H9 (cell line): ENCODE data around the gene VCAN. TPM values are rescaled to one million over a fixed set of nuclear protein-coding genes. Genes with fewer than 3 reads are reported as not detected.

Experiments used
- DNase-seq: peaks from one replicate; pipeline ENCODE4 v3.0.0-alpha.2; 2017
- H2AFZ ChIP-seq: one replicate; pipeline ENCODE4 v1.6.1; 2013; ENCODE audit warnings: mild to moderate bottlenecking, low read length, control low read depth, moderate library complexity
- H2AK5ac ChIP-seq: 2 replicates; pipeline ENCODE4 v1.6.1; 2013; ENCODE audit warnings: low read length, control low read depth, mixed read lengths; ENCODE audit not compliant: insufficient read length
- H2BK120ac ChIP-seq: one replicate; pipeline ENCODE4 v1.6.1; 2013; ENCODE audit warnings: low read depth, mild to moderate bottlenecking, low read length, control low read depth, inconsistent platforms; ENCODE audit not compliant: poor library complexity, severe bottlenecking
- H2BK12ac ChIP-seq: 2 replicates; pipeline ENCODE4 v1.6.1; 2013; ENCODE audit warnings: low read length, control low read depth, mixed read lengths, low read depth; ENCODE audit not compliant: insufficient read length
- H2BK15ac ChIP-seq: 2 replicates; pipeline ENCODE4 v1.6.1; 2013; ENCODE audit warnings: low read depth, low read length, control low read depth
- H2BK20ac ChIP-seq: one replicate; pipeline ENCODE4 v1.6.1; 2013; ENCODE audit warnings: low read depth, mild to moderate bottlenecking, low read length, control low read depth, inconsistent platforms; ENCODE audit not compliant: poor library complexity, severe bottlenecking
- H2BK5ac ChIP-seq: 2 replicates; pipeline ENCODE4 v1.6.1; 2013; ENCODE audit warnings: low read length, control low read depth, mixed read lengths; ENCODE audit not compliant: insufficient read length
- H3K14ac ChIP-seq: 2 replicates; pipeline ENCODE4 v1.6.1; 2013; ENCODE audit warnings: low read length, control low read depth; ENCODE audit not compliant: insufficient read depth
- H3K18ac ChIP-seq: 2 replicates; pipeline ENCODE4 v1.6.1; 2013; ENCODE audit warnings: low read depth, mild to moderate bottlenecking, mixed read lengths, low read length, control low read depth; ENCODE audit not compliant: insufficient read length
- H3K23ac ChIP-seq: 2 replicates; pipeline ENCODE4 v1.6.1; 2013; ENCODE audit warnings: low read length, control low read depth, mixed read lengths, low read depth; ENCODE audit not compliant: insufficient read length
- H3K23me2 ChIP-seq: 2 replicates; pipeline ENCODE4 v1.6.1; 2013; ENCODE audit warnings: low read depth, mild to moderate bottlenecking, mixed read lengths, low read length, control low read depth; ENCODE audit not compliant: insufficient read length, poor library complexity, severe bottlenecking
- H3K27ac ChIP-seq: 2 replicates; pipeline ENCODE4 v1.5.1; 2013; ENCODE audit warnings: low read length, control low read depth, mixed read lengths, low read depth; ENCODE audit not compliant: insufficient read length
- H3K27me3 ChIP-seq: 2 replicates; pipeline ENCODE4 v1.6.1; 2013; ENCODE audit warnings: low read length, control low read depth, inconsistent platforms; ENCODE audit not compliant: insufficient read depth
- H3K4ac ChIP-seq: 2 replicates; pipeline ENCODE4 v1.6.1; 2013; ENCODE audit warnings: low read depth, mild to moderate bottlenecking, control low read depth, inconsistent platforms, low read length, moderate library complexity
- H3K4me1 ChIP-seq: 2 replicates; pipeline ENCODE4 v1.6.1; 2013; ENCODE audit warnings: low read length, control low read depth, inconsistent platforms; ENCODE audit not compliant: insufficient read depth
- H3K4me2 ChIP-seq: 2 replicates; pipeline ENCODE4 v1.6.1; 2013; ENCODE audit warnings: low read length, control low read depth, mixed read lengths; ENCODE audit not compliant: insufficient read length, insufficient read depth
- H3K56ac ChIP-seq: 2 replicates; pipeline ENCODE4 v1.6.1; 2013; ENCODE audit warnings: low read depth, mild to moderate bottlenecking, mixed read lengths, low read length, control low read depth; ENCODE audit not compliant: insufficient read length
- H3K79me1 ChIP-seq: 2 replicates; pipeline ENCODE4 v1.6.1; 2013; ENCODE audit warnings: low read depth, mild to moderate bottlenecking, moderate library complexity, low read length, control low read depth, inconsistent platforms; ENCODE audit not compliant: insufficient read depth, poor library complexity, severe bottlenecking
- H3K79me2 ChIP-seq: 2 replicates; pipeline ENCODE4 v1.6.1; 2013; ENCODE audit warnings: low read length, control low read depth, inconsistent platforms; ENCODE audit not compliant: insufficient read depth
- H3K9ac ChIP-seq: 2 replicates; pipeline ENCODE4 v1.6.1; 2013; ENCODE audit warnings: low read length, control low read depth, mixed read lengths; ENCODE audit not compliant: insufficient read length; ENCODE audit errors: extremely low read depth
- H3K9me3 ChIP-seq: one replicate; pipeline ENCODE4 v1.6.1; 2013; ENCODE audit warnings: low read depth, low read length, inconsistent platforms; ENCODE audit not compliant: control insufficient read depth
- H3T11ph ChIP-seq: one replicate; pipeline ENCODE4 v1.6.1; 2013; ENCODE audit warnings: mild to moderate bottlenecking, low read length, control low read depth, inconsistent platforms
- H4K20me1 ChIP-seq: one replicate; pipeline ENCODE4 v1.6.1; 2013; ENCODE audit not compliant: control insufficient read depth, insufficient read length, insufficient read depth
- H4K5ac ChIP-seq: 2 replicates; pipeline ENCODE4 v1.6.1; 2013; ENCODE audit warnings: low read depth, mild to moderate bottlenecking, mixed read lengths, low read length, control low read depth; ENCODE audit not compliant: insufficient read length
- H4K8ac ChIP-seq: replicated peaks from 2 replicates; pipeline ENCODE4 v1.6.1; 2013; ENCODE audit warnings: low read length, control low read depth, mixed read lengths, low read depth; ENCODE audit not compliant: insufficient read length
- H4K91ac ChIP-seq: 2 replicates; pipeline ENCODE4 v1.6.1; 2013; ENCODE audit warnings: low read depth, mild to moderate bottlenecking, moderate library complexity, mixed read lengths, low read length, control low read depth; ENCODE audit not compliant: insufficient read length
- H3K27ac Mint-ChIP-seq, 3 experiments: 2 replicates in 2 of 3; 3 replicates in 1 of 3; pipeline ENCODE4 v1.8.0; 2020 to 2021; ENCODE audit warnings: mixed read lengths in 3 of 3, mild to moderate bottlenecking in 1 of 3, moderate library complexity in 1 of 3
- H3K27me3 Mint-ChIP-seq: 2 replicates; pipeline ENCODE4 v1.8.0; 2021; ENCODE audit warnings: low read depth, mild to moderate bottlenecking, moderate library complexity, mixed read lengths
- H3K36me3 Mint-ChIP-seq, 3 experiments: 2 replicates in 2 of 3; 3 replicates in 1 of 3; pipeline ENCODE4 v1.8.0; 2020 to 2021; ENCODE audit warnings: low read depth in 3 of 3, mixed read lengths in 3 of 3; ENCODE audit not compliant: insufficient read depth in 1 of 3
- H3K4me1 Mint-ChIP-seq, 2 experiments: 2 replicates each; pipeline ENCODE4 v1.8.0; 2020; ENCODE audit warnings: mixed read lengths in 2 of 2
- H3K4me3 Mint-ChIP-seq, 2 experiments: 2 replicates in 1 of 2; 3 replicates in 1 of 2; pipeline ENCODE4 v1.8.0; 2020 to 2021; ENCODE audit warnings: mild to moderate bottlenecking in 2 of 2, mixed read lengths in 2 of 2, moderate library complexity in 1 of 2
- H3K9me3 Mint-ChIP-seq, 2 experiments: 2 replicates in 1 of 2; 3 replicates in 1 of 2; pipeline ENCODE4 v1.8.0; 2020; ENCODE audit warnings: mild to moderate bottlenecking in 2 of 2, mixed read lengths in 2 of 2, moderate library complexity in 1 of 2
- WGBS: extraction: QIAGEN DNeasy Blood & Tissue Kit; methylation state at CpG from one replicate; pipeline ENCODE4 v1.1.7; 2013; ENCODE audit warnings: missing lambda C conversion rate, low lambda C conversion rate, mixed read lengths; ENCODE audit not compliant: insufficient read length; ENCODE audit errors: extremely low coverage; 5-methylcytosine and 5-hydroxymethylcytosine counted together
- total RNA-seq: library from RNA; stranded (reverse); gene quantifications from 2 replicates; pipeline ENCODE4 v1.2.1, GENCODE V29; 2021
- TF ChIP-seq, protein P1 (sequence below): fragments of 200-600 bp; sonication (generic); conservative IDR thresholded peaks from 3 replicates; pipeline ENCODE4 v1.8.0; 2021; ENCODE audit warnings: antibody characterized with exemption, mild to moderate bottlenecking

VCAN gene
- total RNA-seq, 1 experiment from 2014 or later: 278 TPM

GRCh38 chr5:83586874-83587776, 115.6 kb downstream of the VCAN start:
- no peak overlapping the region for H3T11ph ChIP-seq
- H2BK120ac ChIP-seq: no peak overlapping the region
- no peaks in the 10 kb centered on the region for H3K79me1 ChIP-seq
- TF ChIP-seq, protein P1, sequence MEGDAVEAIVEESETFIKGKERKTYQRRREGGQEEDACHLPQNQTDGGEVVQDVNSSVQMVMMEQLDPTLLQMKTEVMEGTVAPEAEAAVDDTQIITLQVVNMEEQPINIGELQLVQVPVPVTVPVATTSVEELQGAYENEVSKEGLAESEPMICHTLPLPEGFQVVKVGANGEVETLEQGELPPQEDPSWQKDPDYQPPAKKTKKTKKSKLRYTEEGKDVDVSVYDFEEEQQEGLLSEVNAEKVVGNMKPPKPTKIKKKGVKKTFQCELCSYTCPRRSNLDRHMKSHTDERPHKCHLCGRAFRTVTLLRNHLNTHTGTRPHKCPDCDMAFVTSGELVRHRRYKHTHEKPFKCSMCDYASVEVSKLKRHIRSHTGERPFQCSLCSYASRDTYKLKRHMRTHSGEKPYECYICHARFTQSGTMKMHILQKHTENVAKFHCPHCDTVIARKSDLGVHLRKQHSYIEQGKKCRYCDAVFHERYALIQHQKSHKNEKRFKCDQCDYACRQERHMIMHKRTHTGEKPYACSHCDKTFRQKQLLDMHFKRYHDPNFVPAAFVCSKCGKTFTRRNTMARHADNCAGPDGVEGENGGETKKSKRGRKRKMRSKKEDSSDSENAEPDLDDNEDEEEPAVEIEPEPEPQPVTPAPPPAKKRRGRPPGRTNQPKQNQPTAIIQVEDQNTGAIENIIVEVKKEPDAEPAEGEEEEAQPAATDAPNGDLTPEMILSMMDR: no peak
- H3K9me3 ChIP-seq: no peaks in the 10 kb centered on the region
- H2BK12ac ChIP-seq: no peak overlapping the region
- no peak overlapping the region for H4K8ac ChIP-seq
- DNase-seq: no peak
- no peaks in the 10 kb centered on the region for H4K20me1 ChIP-seq
- no peak overlapping the region for H3K56ac ChIP-seq
- H3K79me2 ChIP-seq: no peaks in the 10 kb centered on the region
- no peak overlapping the region for H3K9ac ChIP-seq
- H3K18ac ChIP-seq: no peak overlapping the region
- no peak overlapping the region for H4K91ac ChIP-seq
- H3K4me2 ChIP-seq: no peak overlapping the region
- H3K23ac ChIP-seq: no peak overlapping the region
- no peak overlapping the region for H2BK20ac ChIP-seq
- no peak overlapping the region for H2BK15ac ChIP-seq
- H3K27ac ChIP-seq: no peak overlapping the region
- no peak overlapping the region for H2AFZ ChIP-seq
- H3K4me1 Mint-ChIP-seq: no peaks in the 10 kb centered on the region
- H3K27me3 Mint-ChIP-seq: no peaks in the 10 kb centered on the region
- H3K4me1 ChIP-seq: no peaks in the 10 kb centered on the region
- no peak overlapping the region for H3K14ac ChIP-seq
- H3K36me3 Mint-ChIP-seq: peaks cover 0 to 6% (median 0%) of the 10 kb centered on the region in 3 experiments; a peak in 2 of 7 replicates
- no CpG with 5 or more reads among the region's 3 CpGs for WGBS
- H2AK5ac ChIP-seq: no peak overlapping the region
- H3K4ac ChIP-seq: no peak overlapping the region
- no peaks in the 10 kb centered on the region for H3K23me2 ChIP-seq
- no peaks in the 10 kb centered on the region for H3K9me3 Mint-ChIP-seq
- H2BK5ac ChIP-seq: no peak overlapping the region
- H4K5ac ChIP-seq: no peak overlapping the region
- no peak overlapping the region for H3K4me3 Mint-ChIP-seq
- H3K27me3 ChIP-seq: no peaks in the 10 kb centered on the region
- no peak overlapping the region for H3K27ac Mint-ChIP-seq
